Astrocyte of the spinal cord (primary cell): ENCODE results near the gene PIGU.
"Not testable (repeated sequence)": the region's sequence is repeated elsewhere in the genome, so short reads cannot be mapped to it uniquely, and the experiment has no call there.

Source experiments
- DNase-seq: peaks from one replicate; pipeline ENCODE4 v3.0.0; 2011; ENCODE audit warnings: low read depth, low spot score
- H3K4me3 ChIP-seq: 2 replicates; pipeline ENCODE4 v1.5.1; 2011; ENCODE audit warnings: low read depth, mild to moderate bottlenecking, low read length, moderate library complexity
- in situ Hi-C: cut with HindIII; loops from 2 replicates; pipeline ENCODE4 v1.10.0; 2017; ENCODE audit warnings: low sequenced_read_pairs
- TF ChIP-seq, protein P1 (sequence below): IDR thresholded peaks from 2 replicates; pipeline ENCODE4 v1.5.1; 2012; ENCODE audit warnings: low read depth, mild to moderate bottlenecking, low read length, inconsistent platforms

The PIGU gene

GRCh38 chr20:34515484-34516246 is 161.2 kb downstream of the PIGU start:
- peak overlapping the region; percentile 89 for H3K4me3 ChIP-seq
- TF ChIP-seq, protein P1, sequence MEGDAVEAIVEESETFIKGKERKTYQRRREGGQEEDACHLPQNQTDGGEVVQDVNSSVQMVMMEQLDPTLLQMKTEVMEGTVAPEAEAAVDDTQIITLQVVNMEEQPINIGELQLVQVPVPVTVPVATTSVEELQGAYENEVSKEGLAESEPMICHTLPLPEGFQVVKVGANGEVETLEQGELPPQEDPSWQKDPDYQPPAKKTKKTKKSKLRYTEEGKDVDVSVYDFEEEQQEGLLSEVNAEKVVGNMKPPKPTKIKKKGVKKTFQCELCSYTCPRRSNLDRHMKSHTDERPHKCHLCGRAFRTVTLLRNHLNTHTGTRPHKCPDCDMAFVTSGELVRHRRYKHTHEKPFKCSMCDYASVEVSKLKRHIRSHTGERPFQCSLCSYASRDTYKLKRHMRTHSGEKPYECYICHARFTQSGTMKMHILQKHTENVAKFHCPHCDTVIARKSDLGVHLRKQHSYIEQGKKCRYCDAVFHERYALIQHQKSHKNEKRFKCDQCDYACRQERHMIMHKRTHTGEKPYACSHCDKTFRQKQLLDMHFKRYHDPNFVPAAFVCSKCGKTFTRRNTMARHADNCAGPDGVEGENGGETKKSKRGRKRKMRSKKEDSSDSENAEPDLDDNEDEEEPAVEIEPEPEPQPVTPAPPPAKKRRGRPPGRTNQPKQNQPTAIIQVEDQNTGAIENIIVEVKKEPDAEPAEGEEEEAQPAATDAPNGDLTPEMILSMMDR, result no peak
- peak; percentile 52 for DNase-seq
- in situ Hi-C loops, result no loop called here

DNA sequence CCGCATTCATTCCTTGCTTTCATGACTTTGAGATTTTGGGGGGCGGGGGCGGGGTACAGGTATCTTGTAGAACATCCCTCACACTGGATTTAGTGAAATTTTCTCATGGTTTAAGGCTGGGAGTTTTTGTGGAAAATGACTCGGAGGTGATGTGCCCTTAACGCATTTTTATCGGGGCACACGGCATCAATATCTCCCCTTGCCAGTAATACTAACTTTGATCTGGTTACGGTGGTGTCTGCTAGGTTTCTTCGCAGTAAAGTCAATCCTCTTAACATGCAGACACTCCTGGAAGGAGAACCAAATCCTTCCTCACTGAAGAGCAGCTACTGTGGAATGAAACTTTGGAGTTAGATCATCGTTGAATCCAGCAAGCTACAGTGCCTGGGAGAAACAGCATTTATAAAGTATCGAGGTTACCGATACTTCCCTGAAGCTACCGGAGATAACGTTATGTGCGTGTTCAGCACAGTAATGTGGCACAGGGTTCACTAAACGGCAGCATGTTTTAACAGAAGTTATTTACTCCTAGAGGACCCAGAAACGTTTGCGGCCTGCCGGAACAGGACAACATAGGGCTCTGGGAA is 161.9 kb downstream of the PIGU start:
- TF ChIP-seq, protein P1, result no peak
- in situ Hi-C loops, result no loop called here
- DNase-seq, result no peak
- peak overlapping the region; percentile 89 for H3K4me3 ChIP-seq

DNA sequence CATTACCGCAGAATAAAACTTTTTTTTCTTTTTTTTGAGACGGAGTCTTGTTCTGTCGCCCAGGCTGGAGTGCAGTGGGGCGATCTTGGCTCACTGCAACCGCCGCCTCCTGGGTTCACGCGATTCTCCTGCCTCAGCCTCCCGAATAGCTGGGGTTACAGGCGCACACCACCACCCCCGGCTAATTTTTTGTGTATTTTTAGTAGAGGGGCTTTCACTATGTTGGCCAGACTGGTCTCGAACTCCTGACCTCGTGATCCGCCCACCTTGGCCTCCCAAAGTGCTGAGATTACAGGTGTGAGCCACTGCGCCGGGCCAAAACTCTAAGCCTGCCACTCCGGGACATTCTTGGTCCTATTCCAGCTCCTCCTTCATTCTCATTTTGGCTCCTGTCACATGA is 162.9 kb downstream of the PIGU start:
- H3K4me3 ChIP-seq, DNase-seq, in situ Hi-C loops: not testable (repeated sequence)

DNA sequence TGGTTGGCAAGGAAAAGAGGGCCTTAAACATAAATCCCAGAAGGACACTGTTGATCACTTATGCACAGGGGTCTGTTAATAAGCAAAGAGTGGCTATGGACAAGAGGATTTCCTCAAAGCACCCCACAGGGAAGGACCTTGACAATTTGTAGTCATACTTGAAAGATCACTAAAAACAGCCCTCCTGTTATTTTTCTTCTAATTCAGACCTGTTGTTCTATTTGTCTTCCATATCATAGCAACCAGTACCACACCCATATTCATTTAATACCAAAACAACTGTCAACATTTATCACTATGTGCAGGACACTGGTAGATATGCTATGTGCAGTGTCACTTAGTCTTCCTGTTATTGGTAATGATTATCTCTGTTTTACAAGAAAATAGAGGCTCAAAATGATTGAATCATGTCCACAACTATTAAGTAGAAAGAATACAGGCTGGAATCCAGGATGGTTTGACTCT is 163.9 kb downstream of the PIGU start:
- TF ChIP-seq, protein P1, result no peak
- in situ Hi-C loops, result no loop called here
- no peak for DNase-seq
- no peak overlapping the region for H3K4me3 ChIP-seq

DNA sequence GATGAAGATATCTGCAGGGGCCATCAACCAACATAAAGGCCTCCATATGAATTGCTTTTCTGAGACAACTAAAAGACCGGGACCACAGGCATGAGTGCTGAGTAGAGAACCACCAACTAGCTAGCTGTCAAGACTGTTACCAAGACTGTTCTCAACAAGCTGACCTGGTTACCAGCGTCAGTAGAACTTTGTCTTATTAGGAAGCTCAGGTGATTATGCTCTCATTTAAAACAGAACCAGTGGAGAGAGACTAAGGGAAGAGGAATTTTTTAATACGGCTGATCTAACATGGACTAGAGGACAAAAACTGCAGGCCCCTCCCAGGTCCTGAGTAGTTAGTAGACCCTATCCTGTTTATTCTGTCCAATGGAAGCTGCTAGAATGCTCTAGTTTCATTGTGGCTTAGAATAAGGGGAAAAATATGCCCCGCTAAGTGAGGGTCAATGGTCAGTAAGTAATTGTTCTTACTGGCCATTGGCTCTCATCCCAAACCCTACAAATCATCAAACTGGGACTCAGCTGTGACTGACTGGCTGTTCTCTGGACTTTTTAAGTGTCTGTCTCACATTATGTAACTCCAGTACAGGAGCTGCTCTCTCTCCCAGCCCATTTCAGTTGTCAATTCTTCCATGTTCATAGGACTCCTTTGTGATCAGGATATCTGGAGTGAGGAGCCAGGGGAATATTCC is 164.5 kb downstream of the PIGU start:
- TF ChIP-seq, protein P1, result no peak
- in situ Hi-C loops, result no loop called here
- H3K4me3 ChIP-seq, result no peak overlapping the region
- DNase-seq, result peak; percentile 30

GRCh38 chr20:34511891-34512265 is 165.0 kb downstream of the PIGU start:
- no peak for DNase-seq
- no peak overlapping the region for H3K4me3 ChIP-seq
- TF ChIP-seq, protein P1, result no peak
- in situ Hi-C loops, result no loop called here

DNA sequence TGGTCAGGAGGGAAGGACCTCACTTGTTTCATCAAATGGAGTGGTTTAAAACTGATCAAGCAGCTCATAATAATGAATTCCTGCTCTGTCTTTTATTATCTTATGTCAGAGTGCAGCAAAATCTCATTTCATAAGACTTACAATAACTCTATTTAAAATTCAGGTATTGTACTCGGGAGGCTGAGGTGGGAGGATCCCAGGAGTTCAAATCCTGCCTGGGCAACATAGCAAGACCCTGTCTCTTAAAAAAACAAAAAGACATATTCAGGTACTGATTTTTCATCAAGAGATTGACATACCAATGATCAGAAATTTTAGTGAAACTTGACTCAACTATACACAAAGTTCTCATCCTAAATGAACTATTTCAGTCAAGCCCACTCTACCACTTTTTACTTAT is 166.3 kb downstream of the PIGU start:
- H3K4me3 ChIP-seq, result no peak overlapping the region
- DNase-seq, result no peak
- in situ Hi-C loops, result no loop called here
- TF ChIP-seq, protein P1, result no peak
